CD14-positive monocyte (primary cell): ENCODE measurements around the gene CASD1. TPM values are rescaled to one million over a fixed set of nuclear protein-coding genes. Genes with fewer than 3 reads are reported as not detected.

Experiments
- DNase-seq, 3 donors: peaks; one replicate each; pipeline ENCODE4 v3.0.0-alpha.2; 2011 to 2022
- H2AFZ ChIP-seq: 2 replicates; pipeline ENCODE4 v1.6.0; 2012; ENCODE audit warnings: mild to moderate bottlenecking, low read depth, low read length, inconsistent platforms; ENCODE audit not compliant: insufficient read depth, poor library complexity, severe bottlenecking
- H3K27ac ChIP-seq, 2 donors: 1 replicate in 1 of 2; 2 replicates in 1 of 2; pipeline ENCODE4 v1.5.1; 2012 to 2013; ENCODE audit warnings: low read length in 2 of 2, control low read depth in 1 of 2, inconsistent platforms in 1 of 2, low read depth in 1 of 2, mild to moderate bottlenecking in 1 of 2
- H3K27me3 ChIP-seq, 2 donors: one replicate each; pipeline versions ENCODE4 v1.6.0 to v1.6.1; 2011 to 2013; ENCODE audit warnings: low read length in 2 of 2; ENCODE audit not compliant: control insufficient read depth in 2 of 2, insufficient read depth in 2 of 2
- H3K36me3 ChIP-seq, 2 donors: replicated peaks in 1 of 2; 1 replicate in 1 of 2; 2 replicates in 1 of 2; pipeline versions ENCODE4 v1.5.1 to v1.6.1; 2012 to 2013; ENCODE audit warnings: low read length in 2 of 2, control low read depth in 1 of 2, inconsistent platforms in 1 of 2, mild to moderate bottlenecking in 1 of 2; ENCODE audit not compliant: insufficient read depth in 2 of 2, control insufficient read depth in 1 of 2
- H3K4me1 ChIP-seq, 2 donors: 1 replicate in 1 of 2; 2 replicates in 1 of 2; pipeline versions ENCODE4 v1.5.1 to v1.6.1; 2012 to 2013; ENCODE audit warnings: low read length in 2 of 2, control low read depth in 1 of 2, inconsistent platforms in 1 of 2, mild to moderate bottlenecking in 1 of 2, moderate library complexity in 1 of 2; ENCODE audit not compliant: insufficient read depth in 2 of 2, control insufficient read depth in 1 of 2
- H3K4me2 ChIP-seq: replicated peaks from 2 replicates; pipeline ENCODE3; 2012; ENCODE audit warnings: low read length, moderate library complexity, mild to moderate bottlenecking; ENCODE audit not compliant: poor library complexity, severe bottlenecking; ENCODE audit errors: extremely low read depth
- H3K4me3 ChIP-seq, 3 experiments: fragments of 200-600 bp in 1 of 3; sonication (generic) in 1 of 3; replicated peaks in 1 of 3; 1 replicate in 2 of 3; 2 replicates in 1 of 3; pipeline ENCODE4 v1.5.1; 2011 to 2013; ENCODE audit warnings: low read length in 3 of 3, mild to moderate bottlenecking in 3 of 3, control low read depth in 2 of 3, low read depth in 2 of 3, inconsistent platforms in 1 of 3, moderate library complexity in 1 of 3
- H3K79me2 ChIP-seq: 2 replicates; pipeline ENCODE4 v1.6.0; 2012; ENCODE audit warnings: mild to moderate bottlenecking, control low read depth, inconsistent platforms, low read length, moderate library complexity; ENCODE audit not compliant: insufficient read depth
- H3K9ac ChIP-seq: 2 replicates; pipeline ENCODE4 v1.6.0; 2017; ENCODE audit warnings: low read length, mild to moderate bottlenecking; ENCODE audit not compliant: insufficient read depth, poor library complexity, severe bottlenecking
- H3K9me3 ChIP-seq, 2 donors: replicated peaks in 1 of 2; 1 replicate in 1 of 2; 2 replicates in 1 of 2; pipeline versions ENCODE4 v1.5.1 to v1.6.1; 2012 to 2013; ENCODE audit warnings: low read length in 2 of 2, control low read depth in 1 of 2; ENCODE audit not compliant: control insufficient read depth in 1 of 2, insufficient read depth in 1 of 2
- H4K20me1 ChIP-seq: 2 replicates; pipeline ENCODE4 v1.6.0; 2012; ENCODE audit warnings: mild to moderate bottlenecking, low read length, control low read depth, moderate library complexity; ENCODE audit not compliant: insufficient read depth
- H3K27ac Mint-ChIP-seq, 7 donors: one replicate each; pipeline ENCODE4 v1.8.0; 2020; ENCODE audit warnings: mild to moderate bottlenecking in 7 of 7, mixed read lengths in 7 of 7, moderate library complexity in 6 of 7, inconsistent platforms in 2 of 7
- H3K27me3 Mint-ChIP-seq, 3 donors: one replicate each; pipeline ENCODE4 v1.8.0; 2021 to 2022; ENCODE audit warnings: low read depth in 3 of 3, mild to moderate bottlenecking in 3 of 3, mixed read lengths in 3 of 3, moderate library complexity in 3 of 3, inconsistent platforms in 1 of 3
- H3K36me3 Mint-ChIP-seq, 2 donors: one replicate each; pipeline ENCODE4 v1.8.0; 2020; ENCODE audit warnings: mixed read lengths in 2 of 2, inconsistent platforms in 1 of 2, mild to moderate bottlenecking in 1 of 2
- H3K4me1 Mint-ChIP-seq: one replicate; pipeline ENCODE4 v1.8.0; 2020; ENCODE audit warnings: mild to moderate bottlenecking, mixed read lengths
- H3K4me3 Mint-ChIP-seq, 2 donors: one replicate each; pipeline ENCODE4 v1.8.0; 2020; ENCODE audit warnings: mild to moderate bottlenecking in 2 of 2, mixed read lengths in 2 of 2, moderate library complexity in 1 of 2
- H3K9me3 Mint-ChIP-seq, 7 donors: one replicate each; pipeline ENCODE4 v1.8.0; 2020 to 2022; ENCODE audit warnings: mixed read lengths in 7 of 7, mild to moderate bottlenecking in 6 of 7, moderate library complexity in 6 of 7, inconsistent platforms in 2 of 7
- CTCF ChIP-seq: fragments of 200-600 bp; IDR thresholded peaks from one replicate; pipeline ENCODE4 v1.8.0; 2022; ENCODE audit warnings: antibody characterized with exemption, mild to moderate bottlenecking
- WGBS: methylation state at CpG from one replicate; pipeline ENCODE4 v1.1.5; 2013; ENCODE audit warnings: missing lambda C conversion rate; ENCODE audit not compliant: insufficient coverage; 5-methylcytosine and 5-hydroxymethylcytosine counted together
- intact Hi-C, 2 donors: fragments of 100-400 bp; cut with micrococcal nuclease; formaldehyde crosslinking; loops; one replicate each; pipeline versions ENCODE4 v1.15.0 to v1.15.1; 2023
- polyA plus RNA-seq, 3 donors: library from polyadenylated mRNA; depleted of rRNA in 1 of 3; unstranded in 2 of 3; stranded (reverse) in 1 of 3; fragments of 300-500 nt in 2 of 3; fragments of >200 nt in 1 of 3; fragmentation: Illumina TruSeq in 2 of 3; gene quantifications; 1 replicate in 2 of 3; 2 replicates in 1 of 3; pipeline ENCODE4 v1.2.3, GENCODE V29; 2012 to 2021

Gene CASD1
- polyA plus RNA-seq, 3 donors, result 2.0 to 4.4 (median 3.6) TPM

GRCh38 chr7:94492601-94493000 is 17.0 kb upstream of the CASD1 start:
- Histone ChIP-seq H2AFZ (no peak overlapping the region), H3K36me3 (no peaks in the 10 kb centered on the region), H3K9ac (no peak overlapping the region), H3K4me1 (no peaks in the 10 kb centered on the region), H3K4me2 (no peak overlapping the region), H3K27me3 (no peaks in the 10 kb centered on the region), H3K79me2 (no peaks in the 10 kb centered on the region), H3K9me3 (no peaks in the 10 kb centered on the region), H3K27ac (no peak overlapping the region), H4K20me1 (no peaks in the 10 kb centered on the region), H3K4me3 (no peak overlapping the region)
- no peak for DNase-seq
- no peak overlapping the region for H3K27ac Mint-ChIP-seq
- no peaks in the 10 kb centered on the region for H3K4me1 Mint-ChIP-seq
- peaks cover 0 to 11% (median 4%) of the 10 kb centered on the region in 7 donors for H3K9me3 Mint-ChIP-seq
- H3K27me3 Mint-ChIP-seq, result peaks cover 0 to 5% (median 2%) of the 10 kb centered on the region in 3 donors
- intact Hi-C loops, result no loop called here
- no peak for TF ChIP-seq CTCF
- no peak overlapping the region for H3K4me3 Mint-ChIP-seq
- H3K36me3 Mint-ChIP-seq, result no peaks in the 10 kb centered on the region
- no CpG with 5 or more reads among the region's 2 CpGs for WGBS

GRCh38 chr7:94497874-94498670 is 11.5 kb upstream of the CASD1 start:
- no peak overlapping the region for H3K9ac ChIP-seq
- H2AFZ ChIP-seq, result no peak overlapping the region
- Mint-ChIP-seq H3K4me3 (no peak overlapping the region), H3K27ac (no peak overlapping the region), H3K4me1 (no peaks in the 10 kb centered on the region), H3K9me3 (peaks cover 0 to 8% (median 4%) of the 10 kb centered on the region in 7 donors), H3K27me3 (peaks cover 0 to 2% (median 2%) of the 10 kb centered on the region in 3 donors), H3K36me3 (no peaks in the 10 kb centered on the region)
- H3K9me3 ChIP-seq, result no peaks in the 10 kb centered on the region
- no peaks in the 10 kb centered on the region for H3K79me2 ChIP-seq
- DNase-seq, result no peak
- H3K36me3 ChIP-seq, result no peaks in the 10 kb centered on the region
- no peaks in the 10 kb centered on the region for H4K20me1 ChIP-seq
- H3K4me3 ChIP-seq, result no peak overlapping the region
- WGBS, result no CpG with 5 or more reads among the region's 2 CpGs
- no peaks in the 10 kb centered on the region for H3K4me1 ChIP-seq
- intact Hi-C loops, result no loop called here
- H3K27me3 ChIP-seq, result no peaks in the 10 kb centered on the region
- H3K4me2 ChIP-seq, result no peak overlapping the region
- no peak for TF ChIP-seq CTCF
- no peak overlapping the region for H3K27ac ChIP-seq
